HepG2 (cell line): ENCODE results near the gene PATZ1. TPM values are rescaled to one million over a fixed set of nuclear protein-coding genes. Genes with fewer than 3 reads are reported as not detected.
A peak's percentile ranks its signal among the peaks of the same experiment; 100 is the strongest.

Experiments used
- ELF1 ChIP-seq: sonication (generic); formaldehyde crosslinking; IDR thresholded peaks from 2 replicates; pipeline ENCODE4 v1.4.0; 2020; ENCODE audit warnings: missing genetic modification reagents
- KDM6A ChIP-seq: IDR thresholded peaks from 2 replicates; pipeline ENCODE4 v1.6.1; 2016; ENCODE audit warnings: low read depth
- MXI1 ChIP-seq: IDR thresholded peaks from 3 replicates; pipeline ENCODE4 v1.6.1; 2012; ENCODE audit warnings: low read depth, low read length, inconsistent platforms, borderline replicate concordance
- RFX5 ChIP-seq: IDR thresholded peaks from 2 replicates; pipeline ENCODE4 v1.6.1; 2011; ENCODE audit warnings: low read depth, low read length, improper control_type of control experiment
- ZKSCAN8 ChIP-seq: IDR thresholded peaks from 2 replicates; pipeline ENCODE4 v1.6.1; 2016; ENCODE audit warnings: borderline replicate concordance, missing genetic modification reagents, missing compliant biosample characterization
- ZNF331 ChIP-seq: sonication (generic); formaldehyde crosslinking; IDR thresholded peaks from 2 replicates; pipeline ENCODE4 v1.4.0; 2020; ENCODE audit warnings: missing genetic modification reagents
- ZNF839 ChIP-seq: sonication (generic); formaldehyde crosslinking; IDR thresholded peaks from 2 replicates; pipeline ENCODE4 v1.4.0; 2020; ENCODE audit warnings: missing genetic modification reagents, mild to moderate bottlenecking, borderline replicate concordance
- polyA plus RNA-seq, 8 experiments: library from polyadenylated mRNA; depleted of rRNA in 3 of 8; stranded (reverse) in 7 of 8; unstranded in 1 of 8; fragments of >200 nt; fragmentation: Illumina TruSeq in 4 of 8; extraction: Trizol in 4 of 8; gene quantifications; 2 replicates each; pipeline versions ENCODE4 v1.2.1 to v1.2.3, GENCODE V29; 2011 to 2016; ENCODE audit warnings: low read depth in 4 of 8, missing spikeins in 1 of 8, mixed read lengths in 1 of 8; ENCODE audit not compliant: insufficient read depth in 1 of 8
- total RNA-seq, 5 experiments: library from RNA; depleted of rRNA; stranded (reverse); fragments of >200 nt; fragmentation: Illumina TruSeq; extraction: Trizol; gene quantifications; 2 replicates each; pipeline ENCODE4 v1.2.3, GENCODE V29; 2016; ENCODE audit warnings: low read depth in 1 of 5
- TF ChIP-seq, protein P1 (sequence below): sonication (generic); formaldehyde crosslinking; IDR thresholded peaks from 2 replicates; pipeline ENCODE4 v1.8.0; 2022; ENCODE audit warnings: mild to moderate bottlenecking, missing genetic modification reagents
- TF ChIP-seq, protein P2 (sequence below): sonication (generic); formaldehyde crosslinking; IDR thresholded peaks from 2 replicates; pipeline ENCODE4 v1.4.0; 2020; ENCODE audit warnings: missing genetic modification reagents, borderline replicate concordance
- TF ChIP-seq, protein P3 (sequence below): sonication (generic); formaldehyde crosslinking; IDR thresholded peaks from 2 replicates; pipeline ENCODE4 v1.5.0; 2020; ENCODE audit warnings: mild to moderate bottlenecking, low read depth, missing genetic modification reagents, borderline replicate concordance
- TF ChIP-seq, protein P4 (sequence below): sonication (generic); formaldehyde crosslinking; conservative IDR thresholded peaks from 2 replicates; pipeline ENCODE4 v1.4.0; 2020; ENCODE audit warnings: missing genetic modification reagents
- TF ChIP-seq, protein P5 (sequence below): sonication (generic); formaldehyde crosslinking; IDR thresholded peaks from 2 replicates; pipeline ENCODE4 v1.5.1; 2020; ENCODE audit warnings: missing genetic modification reagents, mild to moderate bottlenecking, borderline replicate concordance
- TF ChIP-seq, protein P6 (sequence below): sonication (generic); formaldehyde crosslinking; IDR thresholded peaks from 2 replicates; pipeline ENCODE4 v1.9.0; 2022; ENCODE audit warnings: low read depth, missing genetic modification reagents
- TF ChIP-seq, protein P7 (sequence below): IDR thresholded peaks from 2 replicates; pipeline ENCODE4 v1.4.0; 2020; ENCODE audit warnings: mild to moderate bottlenecking, missing genetic modification reagents

Gene PATZ1
- total and polyA plus RNA-seq, 2 of the 13 experiments (the other 11 are each of a cell fraction or from before 2014, with no cell fraction given), result 24.9 to 30.5 TPM

DNA sequence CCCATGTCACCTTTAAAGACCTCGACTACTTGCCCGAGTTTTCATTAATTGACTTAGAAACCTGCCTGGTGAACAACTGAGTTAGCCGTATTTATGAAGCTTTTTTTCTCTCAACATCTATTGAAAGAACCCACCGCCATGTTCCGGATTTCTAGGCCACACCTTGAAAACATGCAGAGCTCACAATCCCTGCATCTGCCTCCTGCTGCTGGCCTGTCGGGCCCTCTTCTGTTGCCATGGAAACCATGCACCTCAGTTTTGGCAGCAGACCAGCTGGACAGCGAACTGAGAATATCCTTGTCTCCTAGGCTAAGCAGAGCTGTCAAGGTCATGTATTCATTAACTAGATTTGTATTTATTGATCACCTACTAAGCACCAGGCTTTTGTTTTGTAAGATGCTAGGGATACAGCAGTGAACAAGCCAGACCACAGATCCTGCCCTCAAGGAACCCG, 4.3 kb upstream of the PATZ1 start (continued):
- TF ChIP-seq, protein P1, sequence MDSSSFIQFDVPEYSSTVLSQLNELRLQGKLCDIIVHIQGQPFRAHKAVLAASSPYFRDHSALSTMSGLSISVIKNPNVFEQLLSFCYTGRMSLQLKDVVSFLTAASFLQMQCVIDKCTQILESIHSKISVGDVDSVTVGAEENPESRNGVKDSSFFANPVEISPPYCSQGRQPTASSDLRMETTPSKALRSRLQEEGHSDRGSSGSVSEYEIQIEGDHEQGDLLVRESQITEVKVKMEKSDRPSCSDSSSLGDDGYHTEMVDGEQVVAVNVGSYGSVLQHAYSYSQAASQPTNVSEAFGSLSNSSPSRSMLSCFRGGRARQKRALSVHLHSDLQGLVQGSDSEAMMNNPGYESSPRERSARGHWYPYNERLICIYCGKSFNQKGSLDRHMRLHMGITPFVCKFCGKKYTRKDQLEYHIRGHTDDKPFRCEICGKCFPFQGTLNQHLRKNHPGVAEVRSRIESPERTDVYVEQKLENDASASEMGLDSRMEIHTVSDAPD, result no peak
- TF ChIP-seq, protein P2, sequence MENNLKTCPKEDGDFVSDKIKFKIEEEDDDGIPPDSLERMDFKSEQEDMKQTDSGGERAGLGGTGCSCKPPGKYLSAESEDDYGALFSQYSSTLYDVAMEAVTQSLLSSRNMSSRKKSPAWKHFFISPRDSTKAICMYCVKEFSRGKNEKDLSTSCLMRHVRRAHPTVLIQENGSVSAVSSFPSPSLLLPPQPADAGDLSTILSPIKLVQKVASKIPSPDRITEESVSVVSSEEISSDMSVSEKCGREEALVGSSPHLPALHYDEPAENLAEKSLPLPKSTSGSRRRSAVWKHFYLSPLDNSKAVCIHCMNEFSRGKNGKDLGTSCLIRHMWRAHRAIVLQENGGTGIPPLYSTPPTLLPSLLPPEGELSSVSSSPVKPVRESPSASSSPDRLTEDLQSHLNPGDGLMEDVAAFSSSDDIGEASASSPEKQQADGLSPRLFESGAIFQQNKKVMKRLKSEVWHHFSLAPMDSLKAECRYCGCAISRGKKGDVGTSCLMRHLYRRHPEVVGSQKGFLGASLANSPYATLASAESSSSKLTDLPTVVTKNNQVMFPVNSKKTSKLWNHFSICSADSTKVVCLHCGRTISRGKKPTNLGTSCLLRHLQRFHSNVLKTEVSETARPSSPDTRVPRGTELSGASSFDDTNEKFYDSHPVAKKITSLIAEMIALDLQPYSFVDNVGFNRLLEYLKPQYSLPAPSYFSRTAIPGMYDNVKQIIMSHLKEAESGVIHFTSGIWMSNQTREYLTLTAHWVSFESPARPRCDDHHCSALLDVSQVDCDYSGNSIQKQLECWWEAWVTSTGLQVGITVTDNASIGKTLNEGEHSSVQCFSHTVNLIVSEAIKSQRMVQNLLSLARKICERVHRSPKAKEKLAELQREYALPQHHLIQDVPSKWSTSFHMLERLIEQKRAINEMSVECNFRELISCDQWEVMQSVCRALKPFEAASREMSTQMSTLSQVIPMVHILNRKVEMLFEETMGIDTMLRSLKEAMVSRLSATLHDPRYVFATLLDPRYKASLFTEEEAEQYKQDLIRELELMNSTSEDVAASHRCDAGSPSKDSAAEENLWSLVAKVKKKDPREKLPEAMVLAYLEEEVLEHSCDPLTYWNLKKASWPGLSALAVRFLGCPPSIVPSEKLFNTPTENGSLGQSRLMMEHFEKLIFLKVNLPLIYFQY (CRISPR knock-in tag), result no peak
- TF ChIP-seq MXI1, result peak; percentile 69; the same call in 1 of the 3 replicates
- no peak for TF ChIP-seq ZKSCAN8 (CRISPR knock-in tag)
- peak; percentile 79 for TF ChIP-seq RFX5
- TF ChIP-seq, protein P3, sequence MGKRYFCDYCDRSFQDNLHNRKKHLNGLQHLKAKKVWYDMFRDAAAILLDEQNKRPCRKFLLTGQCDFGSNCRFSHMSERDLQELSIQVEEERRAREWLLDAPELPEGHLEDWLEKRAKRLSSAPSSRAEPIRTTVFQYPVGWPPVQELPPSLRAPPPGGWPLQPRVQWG (CRISPR knock-in tag), result no peak
- TF ChIP-seq ZNF839 (CRISPR knock-in tag), result no peak
- TF ChIP-seq, protein P4, sequence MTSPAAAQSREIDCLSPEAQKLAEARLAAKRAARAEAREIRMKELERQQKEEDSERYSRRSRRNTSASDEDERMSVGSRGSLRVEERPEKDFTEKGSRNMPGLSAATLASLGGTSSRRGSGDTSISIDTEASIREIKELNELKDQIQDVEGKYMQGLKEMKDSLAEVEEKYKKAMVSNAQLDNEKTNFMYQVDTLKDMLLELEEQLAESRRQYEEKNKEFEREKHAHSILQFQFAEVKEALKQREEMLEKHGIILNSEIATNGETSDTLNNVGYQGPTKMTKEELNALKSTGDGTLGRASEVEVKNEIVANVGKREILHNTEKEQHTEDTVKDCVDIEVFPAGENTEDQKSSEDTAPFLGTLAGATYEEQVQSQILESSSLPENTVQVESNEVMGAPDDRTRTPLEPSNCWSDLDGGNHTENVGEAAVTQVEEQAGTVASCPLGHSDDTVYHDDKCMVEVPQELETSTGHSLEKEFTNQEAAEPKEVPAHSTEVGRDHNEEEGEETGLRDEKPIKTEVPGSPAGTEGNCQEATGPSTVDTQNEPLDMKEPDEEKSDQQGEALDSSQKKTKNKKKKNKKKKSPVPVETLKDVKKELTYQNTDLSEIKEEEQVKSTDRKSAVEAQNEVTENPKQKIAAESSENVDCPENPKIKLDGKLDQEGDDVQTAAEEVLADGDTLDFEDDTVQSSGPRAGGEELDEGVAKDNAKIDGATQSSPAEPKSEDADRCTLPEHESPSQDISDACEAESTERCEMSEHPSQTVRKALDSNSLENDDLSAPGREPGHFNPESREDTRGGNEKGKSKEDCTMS (CRISPR knock-in tag), result no peak
- peak; percentile 56 for TF ChIP-seq ZNF331
- TF ChIP-seq, protein P5, sequence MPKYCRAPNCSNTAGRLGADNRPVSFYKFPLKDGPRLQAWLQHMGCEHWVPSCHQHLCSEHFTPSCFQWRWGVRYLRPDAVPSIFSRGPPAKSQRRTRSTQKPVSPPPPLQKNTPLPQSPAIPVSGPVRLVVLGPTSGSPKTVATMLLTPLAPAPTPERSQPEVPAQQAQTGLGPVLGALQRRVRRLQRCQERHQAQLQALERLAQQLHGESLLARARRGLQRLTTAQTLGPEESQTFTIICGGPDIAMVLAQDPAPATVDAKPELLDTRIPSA (CRISPR knock-in tag), result no peak
- no peak for TF ChIP-seq ELF1 (CRISPR knock-in tag)
- no peak for TF ChIP-seq KDM6A (CRISPR knock-in tag)
- TF ChIP-seq, protein P6, sequence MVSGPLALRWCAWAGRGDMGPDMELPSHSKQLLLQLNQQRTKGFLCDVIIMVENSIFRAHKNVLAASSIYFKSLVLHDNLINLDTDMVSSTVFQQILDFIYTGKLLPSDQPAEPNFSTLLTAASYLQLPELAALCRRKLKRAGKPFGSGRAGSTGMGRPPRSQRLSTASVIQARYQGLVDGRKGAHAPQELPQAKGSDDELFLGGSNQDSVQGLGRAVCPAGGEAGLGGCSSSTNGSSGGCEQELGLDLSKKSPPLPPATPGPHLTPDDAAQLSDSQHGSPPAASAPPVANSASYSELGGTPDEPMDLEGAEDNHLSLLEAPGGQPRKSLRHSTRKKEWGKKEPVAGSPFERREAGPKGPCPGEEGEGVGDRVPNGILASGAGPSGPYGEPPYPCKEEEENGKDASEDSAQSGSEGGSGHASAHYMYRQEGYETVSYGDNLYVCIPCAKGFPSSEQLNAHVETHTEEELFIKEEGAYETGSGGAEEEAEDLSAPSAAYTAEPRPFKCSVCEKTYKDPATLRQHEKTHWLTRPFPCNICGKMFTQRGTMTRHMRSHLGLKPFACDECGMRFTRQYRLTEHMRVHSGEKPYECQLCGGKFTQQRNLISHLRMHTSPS (CRISPR knock-in tag), result no peak
- TF ChIP-seq, protein P7, sequence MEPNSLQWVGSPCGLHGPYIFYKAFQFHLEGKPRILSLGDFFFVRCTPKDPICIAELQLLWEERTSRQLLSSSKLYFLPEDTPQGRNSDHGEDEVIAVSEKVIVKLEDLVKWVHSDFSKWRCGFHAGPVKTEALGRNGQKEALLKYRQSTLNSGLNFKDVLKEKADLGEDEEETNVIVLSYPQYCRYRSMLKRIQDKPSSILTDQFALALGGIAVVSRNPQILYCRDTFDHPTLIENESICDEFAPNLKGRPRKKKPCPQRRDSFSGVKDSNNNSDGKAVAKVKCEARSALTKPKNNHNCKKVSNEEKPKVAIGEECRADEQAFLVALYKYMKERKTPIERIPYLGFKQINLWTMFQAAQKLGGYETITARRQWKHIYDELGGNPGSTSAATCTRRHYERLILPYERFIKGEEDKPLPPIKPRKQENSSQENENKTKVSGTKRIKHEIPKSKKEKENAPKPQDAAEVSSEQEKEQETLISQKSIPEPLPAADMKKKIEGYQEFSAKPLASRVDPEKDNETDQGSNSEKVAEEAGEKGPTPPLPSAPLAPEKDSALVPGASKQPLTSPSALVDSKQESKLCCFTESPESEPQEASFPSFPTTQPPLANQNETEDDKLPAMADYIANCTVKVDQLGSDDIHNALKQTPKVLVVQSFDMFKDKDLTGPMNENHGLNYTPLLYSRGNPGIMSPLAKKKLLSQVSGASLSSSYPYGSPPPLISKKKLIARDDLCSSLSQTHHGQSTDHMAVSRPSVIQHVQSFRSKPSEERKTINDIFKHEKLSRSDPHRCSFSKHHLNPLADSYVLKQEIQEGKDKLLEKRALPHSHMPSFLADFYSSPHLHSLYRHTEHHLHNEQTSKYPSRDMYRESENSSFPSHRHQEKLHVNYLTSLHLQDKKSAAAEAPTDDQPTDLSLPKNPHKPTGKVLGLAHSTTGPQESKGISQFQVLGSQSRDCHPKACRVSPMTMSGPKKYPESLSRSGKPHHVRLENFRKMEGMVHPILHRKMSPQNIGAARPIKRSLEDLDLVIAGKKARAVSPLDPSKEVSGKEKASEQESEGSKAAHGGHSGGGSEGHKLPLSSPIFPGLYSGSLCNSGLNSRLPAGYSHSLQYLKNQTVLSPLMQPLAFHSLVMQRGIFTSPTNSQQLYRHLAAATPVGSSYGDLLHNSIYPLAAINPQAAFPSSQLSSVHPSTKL (CRISPR knock-in tag), result peak; percentile 73
